Activated CD8-positive, alpha-beta T cell treated with anti-CD3 and anti-CD28 coated beads, Interleukin-2, amount 10 ng/mL, durations not matched to agents 7 days and 5 days (primary cell): Measurements from ENCODE around the gene ANP32B. TPM values are rescaled to one million over a fixed set of nuclear protein-coding genes. Genes with fewer than 3 reads are reported as not detected.
A peak's percentile ranks its signal among the peaks of the same experiment; 100 is the strongest.

Experiments
- ATAC-seq: fragments of 150-1000 bp; cut with Tn5 transposase; one replicate; pipeline ENCODE4 v1.10.0; 2021; ENCODE audit warnings: moderate library complexity
- CTCF ChIA-PET: fragments of 350-600 bp; sonication (Branson Sonifier 250); formaldehyde crosslinking; loops from one replicate; lab custom pipeline; 2021; ENCODE audit warnings: antibody characterized with exemption; lab: Charles Lee
- POLR2A ChIA-PET: fragments of 350-600 bp; sonication (Branson Sonifier 250); formaldehyde crosslinking; loops from one replicate; lab custom pipeline; 2021; ENCODE audit warnings: antibody characterized with exemption; lab: Charles Lee
- DNase-seq: peaks from one replicate; pipeline ENCODE4 v3.0.0-alpha.2; 2020
- H3K27ac Mint-ChIP-seq: one replicate; pipeline ENCODE4 v1.8.0; 2021; ENCODE audit warnings: mild to moderate bottlenecking, mixed read lengths
- H3K27me3 Mint-ChIP-seq: one replicate; pipeline ENCODE4 v1.8.0; 2021; ENCODE audit warnings: low read depth, mixed read lengths
- H3K36me3 Mint-ChIP-seq: one replicate; pipeline ENCODE4 v1.8.0; 2021; ENCODE audit warnings: low read depth, mixed read lengths
- H3K4me1 Mint-ChIP-seq: one replicate; pipeline ENCODE4 v1.8.0; 2021; ENCODE audit warnings: low read depth, mixed read lengths
- H3K4me3 Mint-ChIP-seq: one replicate; pipeline ENCODE4 v1.8.0; 2021; ENCODE audit warnings: mild to moderate bottlenecking, mixed read lengths
- H3K9me3 Mint-ChIP-seq: one replicate; pipeline ENCODE4 v1.8.0; 2022; ENCODE audit warnings: mixed read lengths; ENCODE audit not compliant: insufficient read depth
- total RNA-seq, 2 experiments: library from RNA; stranded (reverse); gene quantifications; one replicate each; pipeline ENCODE4 v1.2.3, GENCODE V29; 2021

ANP32B gene
- total RNA-seq, 2 experiments from 2014 or later = 347 to 354 TPM

DNA sequence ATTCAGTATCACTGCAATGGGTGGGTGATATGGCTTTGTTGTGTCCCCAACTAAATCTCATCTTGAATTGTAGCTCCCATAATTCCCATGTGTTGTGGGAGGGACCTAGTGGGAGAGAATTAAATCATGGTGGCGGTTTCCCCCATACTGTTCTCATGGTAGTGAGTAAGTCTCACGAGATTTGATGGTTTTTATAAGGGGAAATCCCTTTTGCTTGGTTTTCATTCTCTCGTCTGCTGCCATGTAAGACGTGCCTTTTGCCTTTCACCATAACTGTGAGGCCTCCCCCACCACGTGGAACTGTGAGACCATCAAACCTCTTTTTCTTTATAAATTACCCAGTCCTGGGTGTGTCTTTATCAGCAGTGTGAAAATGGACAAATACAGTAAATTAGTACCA, 63.9 kb downstream of the ANP32B start:
- CTCF ChIA-PET = interaction anchor here (1.5 to 4.6 kb wide), 4 partner anchors 11 to 124 kb away, joined by 7 to 45 read pairs (median 26); partner anchors contain the start of genes NANS and TRMO
- peak overlapping the region; percentile 84 for H3K4me3 Mint-ChIP-seq
- DNase-seq (no peak), ATAC-seq (no peak)
- H3K4me1 Mint-ChIP-seq = peaks cover 56% of the 10 kb centered on the region
- H3K36me3 Mint-ChIP-seq = peaks cover 42% of the 10 kb centered on the region
- H3K9me3 Mint-ChIP-seq = peaks cover 5% of the 10 kb centered on the region
- POLR2A ChIA-PET = interaction anchor here (0.6 to 2.0 kb wide), 4 partner anchors 10 to 63 kb away, joined by 3 to 7 read pairs (median 4); partner anchors contain the start of genes ANP32B and NANS
- H3K27ac Mint-ChIP-seq = peak overlapping the region; percentile 14
- H3K27me3 Mint-ChIP-seq = no peaks in the 10 kb centered on the region

DNA sequence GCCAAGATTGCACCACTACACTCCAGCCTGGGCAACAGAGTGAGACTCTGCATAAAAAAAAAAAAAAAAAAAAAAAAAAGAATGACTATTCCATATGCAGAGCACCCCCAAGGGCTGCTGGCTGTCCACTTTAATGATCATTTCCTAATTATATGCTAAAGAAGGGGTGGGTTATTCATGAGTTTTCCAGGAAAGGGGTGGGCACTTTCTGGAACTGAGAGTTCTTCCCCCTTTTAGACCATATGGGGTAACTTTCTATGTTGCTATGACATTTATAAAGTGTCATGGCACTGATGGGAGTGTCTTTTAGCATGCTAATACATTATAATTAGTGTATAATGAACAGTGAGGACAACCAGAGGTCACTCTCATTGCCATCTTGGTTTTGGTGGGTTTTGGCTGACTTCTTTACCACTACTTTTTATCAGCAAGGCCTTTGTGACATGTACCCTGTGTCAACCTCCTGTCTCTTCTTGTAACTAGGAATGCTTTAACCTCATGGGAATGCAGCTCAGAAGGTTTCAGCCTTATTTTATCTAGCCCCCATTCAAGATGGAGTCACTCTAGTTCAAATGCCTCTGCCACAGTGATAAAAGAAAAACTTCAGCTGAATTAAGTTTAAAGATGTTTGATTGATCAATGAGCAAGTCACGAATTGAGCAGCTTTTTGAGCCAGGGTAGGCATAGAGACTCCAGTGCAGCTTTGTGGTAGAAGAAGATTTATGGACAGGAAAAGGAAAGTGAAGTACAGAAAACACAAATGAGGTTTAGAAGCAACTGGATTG, 66.3 kb downstream of the ANP32B start:
- Mint-ChIP-seq H3K27me3 (no peaks in the 10 kb centered on the region), H3K4me3 (no peak overlapping the region), H3K27ac (no peak overlapping the region), H3K36me3 (peaks cover 51% of the 10 kb centered on the region), H3K4me1 (peaks cover 61% of the 10 kb centered on the region), H3K9me3 (peaks cover 5% of the 10 kb centered on the region)
- ATAC-seq (no peak), DNase-seq (no peak)
- ChIA-PET POLR2A (no interaction called here), CTCF (interaction anchor here (0.9 to 6.0 kb wide), 3 partner anchors 14 to 207 kb away, joined by 3 to 25 read pairs (median 4); partner anchors contain the start of genes TBC1D2 and TRMO)

DNA sequence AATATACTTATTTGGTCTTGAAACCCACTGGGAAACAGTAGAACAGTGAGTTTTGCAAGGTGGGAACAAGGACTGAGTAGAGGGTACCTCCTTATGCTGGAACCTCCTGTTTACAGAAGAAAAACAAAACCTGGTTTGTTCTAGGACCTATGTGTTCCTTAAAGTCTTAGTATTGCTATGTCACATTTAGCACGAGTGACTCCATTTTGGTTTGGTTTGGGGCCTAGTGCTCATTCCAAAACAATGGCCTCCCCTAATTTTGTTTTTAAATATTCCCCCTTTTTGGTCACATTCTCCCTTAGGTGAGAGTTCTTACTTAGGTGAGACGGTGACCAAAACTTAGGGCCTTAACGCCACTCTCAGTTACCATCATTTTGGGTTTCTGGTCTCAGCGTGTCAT, 67.2 kb downstream of the ANP32B start:
- Mint-ChIP-seq H3K27ac (no peak overlapping the region), H3K36me3 (peaks cover 47% of the 10 kb centered on the region), H3K27me3 (no peaks in the 10 kb centered on the region), H3K9me3 (no peaks in the 10 kb centered on the region), H3K4me1 (peaks cover 55% of the 10 kb centered on the region), H3K4me3 (no peak overlapping the region)
- DNase-seq = no peak
- ATAC-seq = no peak
- CTCF ChIA-PET = interaction anchor here (0.9 to 6.0 kb wide), 5 partner anchors 15 to 206 kb away, joined by 3 to 25 read pairs (median 4); partner anchors contain the start of genes TBC1D2 and TRMO
- POLR2A ChIA-PET = interaction anchor here (0.5 kb wide), 1 partner anchor 142 kb away, joined by 3 read pairs; no protein-coding TSS in a partner anchor

DNA sequence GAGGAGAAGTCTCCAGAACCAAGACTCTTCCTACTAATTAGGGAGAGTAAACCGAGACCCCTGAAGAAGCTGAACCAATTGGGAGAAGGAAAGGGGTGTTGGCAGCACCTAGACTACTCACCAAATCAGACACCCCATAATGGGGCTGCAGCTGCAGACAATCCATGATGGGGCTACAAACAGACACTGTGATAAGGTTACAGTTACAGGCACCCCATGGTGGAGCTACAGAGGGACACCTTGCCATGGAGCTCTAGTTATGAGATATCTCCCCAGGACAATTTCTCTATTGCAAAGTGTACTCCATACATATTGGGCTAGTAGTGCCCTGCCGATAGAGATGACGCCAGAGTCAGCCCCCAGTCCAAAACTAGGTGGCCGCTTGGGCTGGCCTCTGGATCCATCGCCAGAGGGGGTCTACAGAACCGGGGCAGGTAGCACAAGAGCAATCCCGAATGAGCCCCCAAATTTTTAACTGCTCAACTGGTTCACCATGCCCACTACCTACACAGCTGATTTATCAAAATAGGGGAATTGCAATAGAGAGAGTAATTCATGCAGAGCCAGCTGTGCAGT, 71.3 kb downstream of the ANP32B start:
- Mint-ChIP-seq H3K36me3 (peaks cover 29% of the 10 kb centered on the region), H3K27me3 (no peaks in the 10 kb centered on the region), H3K27ac (no peak overlapping the region), H3K4me3 (no peak overlapping the region), H3K9me3 (no peaks in the 10 kb centered on the region), H3K4me1 (peaks cover 51% of the 10 kb centered on the region)
- CTCF ChIA-PET = interaction anchor here (1.1 to 6.0 kb wide), 3 partner anchors 9 to 131 kb away, joined by 5 to 26 read pairs (median 25); partner anchors contain the start of gene TRMO
- POLR2A ChIA-PET = interaction anchor here (1.4 to 1.9 kb wide), 3 partner anchors 9 to 132 kb away, joined by 3 to 5 read pairs (median 4); partner anchors contain the start of genes ANP32B and TRMO
- no peak for DNase-seq
- ATAC-seq = no peak

DNA sequence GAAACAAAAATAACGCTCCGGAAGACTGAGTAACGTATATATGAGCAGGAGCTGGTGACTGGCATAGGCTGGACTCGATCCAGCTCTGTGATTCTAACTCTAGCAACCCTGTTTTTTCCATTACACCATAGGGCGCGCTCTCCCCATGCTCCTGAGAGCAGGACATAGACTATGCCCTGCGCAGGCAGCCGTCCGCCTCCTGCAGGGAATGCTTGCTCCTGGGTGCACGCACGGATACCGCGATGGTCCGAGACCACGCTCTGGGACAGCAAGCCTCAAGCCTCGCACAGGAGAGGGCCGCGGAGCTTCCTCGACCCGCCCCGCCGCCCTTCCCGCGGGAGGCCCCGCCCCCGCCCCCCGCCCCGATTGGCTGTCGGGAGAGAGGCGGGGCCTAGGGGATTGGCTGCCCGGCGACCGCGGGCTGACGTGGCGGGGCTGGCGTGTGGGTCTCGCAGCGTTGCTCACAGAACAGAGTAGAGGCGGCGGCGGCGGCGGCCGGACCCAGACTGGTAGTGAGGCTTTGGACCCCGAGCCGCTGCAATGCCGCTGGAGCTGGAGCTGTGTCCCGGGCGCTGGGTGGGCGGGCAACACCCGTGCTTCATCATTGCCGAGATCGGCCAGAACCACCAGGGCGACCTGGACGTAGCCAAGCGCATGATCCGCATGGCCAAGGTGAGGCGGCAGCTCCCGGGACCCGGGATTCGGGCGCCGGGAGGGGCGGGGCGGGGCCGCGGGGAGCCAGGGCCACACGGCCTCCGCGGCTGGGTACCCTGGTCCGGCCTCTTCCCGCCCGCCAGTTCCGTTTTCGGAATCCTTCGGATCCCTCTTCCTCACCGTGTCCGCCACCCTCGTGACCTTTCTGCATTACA, 73.4 kb downstream of the ANP32B start, which contains the start of gene NANS:
Gene NANS, plus strand, starts transcription at position 464 of the 869 bp plus-strand sequence. Its CDS starts 77 bp downstream, at position 541.
- peak; percentile 95 for ATAC-seq
- no peaks in the 10 kb centered on the region for H3K9me3 Mint-ChIP-seq
- CTCF ChIA-PET = interaction anchor here (0.9 to 4.8 kb wide), 9 partner anchors 9 to 200 kb away, joined by 3 to 26 read pairs (median 9); partner anchors contain the start of genes TRIM14 and TRMO

DNA sequence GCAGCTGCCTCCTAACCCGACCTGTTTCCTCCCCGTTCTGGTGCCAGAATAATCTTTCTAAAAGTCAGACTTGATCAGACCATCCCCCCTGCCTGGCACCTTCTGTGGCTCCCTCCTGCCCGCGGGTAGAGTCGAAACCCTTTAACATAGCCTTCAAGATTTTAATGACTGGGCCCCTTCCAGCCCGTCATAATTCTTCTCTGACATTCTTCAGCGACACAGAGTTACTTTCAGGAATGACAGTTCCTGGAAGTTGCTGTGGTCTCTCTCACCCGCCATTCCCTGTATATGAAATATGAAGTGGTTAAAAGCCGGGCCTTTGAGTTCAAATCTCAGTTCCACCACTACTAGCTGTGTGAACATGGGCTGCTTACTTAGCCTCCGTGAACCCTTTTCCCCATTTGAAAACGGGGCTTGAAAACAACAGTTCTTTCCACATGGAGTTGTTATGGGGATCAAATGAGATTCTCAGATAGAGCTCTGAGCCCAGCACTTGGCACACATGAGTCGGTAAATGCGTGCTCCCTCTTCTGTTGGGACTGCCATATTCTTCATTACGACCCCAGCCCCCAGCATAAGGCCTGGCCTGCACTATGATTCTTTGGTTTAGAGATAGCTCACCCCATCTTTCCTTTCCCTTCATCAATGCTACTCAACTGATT, 74.1 kb downstream of the ANP32B start:
- ATAC-seq = no peak
- H3K27me3 Mint-ChIP-seq = no peaks in the 10 kb centered on the region
- H3K9me3 Mint-ChIP-seq = no peaks in the 10 kb centered on the region
- H3K4me3 Mint-ChIP-seq = peak overlapping the region; percentile 99
- peak; percentile 64 for DNase-seq
- ChIA-PET POLR2A (interaction anchor here (0.7 to 3.5 kb wide), 11 partner anchors 11 to 199 kb away, joined by 3 to 23 read pairs (median 4); partner anchors contain the start of genes ANP32B, TBC1D2, TRIM14 and TRMO), CTCF (interaction anchor here (0.9 to 4.8 kb wide), 9 partner anchors 10 to 199 kb away, joined by 3 to 26 read pairs (median 5); partner anchors contain the start of genes TRIM14 and TRMO)
- peaks cover 30% of the 10 kb centered on the region for H3K36me3 Mint-ChIP-seq
- H3K27ac Mint-ChIP-seq = peak overlapping the region; percentile 99
- peaks cover 33% of the 10 kb centered on the region for H3K4me1 Mint-ChIP-seq

More for the DNA sequence above, 73.4 kb downstream of the ANP32B start, which contains the start of gene NANS:
- Mint-ChIP-seq H3K4me3 (peak within 1 kb of the TSS; percentile 99), H3K36me3 (peaks cover 31% of the 10 kb centered on the region), H3K27me3 (no peaks in the 10 kb centered on the region), H3K4me1 (peaks cover 39% of the 10 kb centered on the region), H3K27ac (peak within 1 kb of the TSS; percentile 99)
- peak; percentile 95 for DNase-seq
- POLR2A ChIA-PET = interaction anchor here (0.7 to 3.5 kb wide), 14 partner anchors 10 to 200 kb away, joined by 3 to 23 read pairs (median 3); partner anchors contain the start of genes ANP32B, TBC1D2, TRIM14 and TRMO

DNA sequence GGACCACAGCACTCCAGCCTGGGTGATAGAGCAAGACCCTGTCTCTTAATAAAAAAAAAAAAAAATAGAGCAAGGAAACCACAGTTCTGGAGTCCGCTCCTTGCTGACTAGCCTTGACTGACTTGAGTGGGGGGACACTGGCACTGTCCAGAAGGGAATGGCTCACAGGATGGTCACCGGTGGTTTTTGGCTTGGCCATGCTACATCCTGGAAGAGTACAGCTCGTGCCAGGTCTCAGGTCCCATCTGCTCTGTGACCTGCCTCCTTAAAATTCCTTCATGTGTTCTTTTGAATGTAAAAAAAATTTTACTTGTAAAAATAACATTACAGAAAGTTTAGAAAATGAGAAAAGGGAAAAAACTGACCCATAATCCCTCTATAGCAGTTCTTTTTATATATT, 79.0 kb downstream of the ANP32B start:
- ChIA-PET POLR2A (no interaction called here), CTCF (no interaction called here)
- ATAC-seq (no peak), DNase-seq (no peak)
- H3K27me3 Mint-ChIP-seq = no peaks in the 10 kb centered on the region
- no peaks in the 10 kb centered on the region for H3K9me3 Mint-ChIP-seq
- no peak overlapping the region for H3K4me3 Mint-ChIP-seq
- H3K27ac Mint-ChIP-seq = no peak overlapping the region
- peaks cover 54% of the 10 kb centered on the region for H3K36me3 Mint-ChIP-seq
- peaks cover 32% of the 10 kb centered on the region for H3K4me1 Mint-ChIP-seq

DNA sequence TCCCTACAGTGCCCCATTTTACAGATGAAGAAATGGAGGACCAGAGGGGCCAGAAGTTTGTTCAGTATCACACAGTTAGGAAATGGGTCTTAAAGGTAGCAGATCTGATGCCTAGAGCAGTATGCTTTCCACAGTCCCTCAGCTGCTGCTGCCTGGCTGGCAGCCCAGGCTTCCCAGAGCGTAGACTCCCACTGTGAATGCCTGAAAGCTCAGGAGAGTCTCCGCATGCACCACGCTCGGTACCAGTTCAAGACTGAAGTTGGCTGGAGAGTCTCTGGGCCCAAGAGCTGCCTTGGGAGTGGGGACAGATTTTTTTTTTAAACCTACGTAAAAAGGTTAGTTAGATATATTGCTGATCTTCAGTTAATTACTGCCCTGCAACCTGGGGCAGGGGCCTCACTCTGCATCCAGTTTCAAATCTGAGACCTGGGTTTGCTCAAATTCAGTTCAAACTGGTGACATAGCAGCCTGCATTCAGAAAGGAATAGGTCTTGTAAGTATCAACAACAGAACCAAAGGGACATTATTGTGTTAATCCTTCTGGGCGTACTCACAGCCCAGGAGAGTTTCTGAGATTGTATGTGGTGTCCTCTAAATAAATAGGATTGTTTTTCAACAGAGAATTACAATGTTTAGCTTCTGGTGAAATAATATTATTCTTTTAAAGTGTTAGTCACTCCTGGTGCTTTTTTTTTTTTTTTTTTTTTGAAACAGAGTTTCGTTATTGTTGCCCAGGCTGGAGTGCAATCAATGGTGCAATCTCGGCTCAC, 81.7 kb downstream of the ANP32B start:
- H3K36me3 Mint-ChIP-seq = peaks cover 53% of the 10 kb centered on the region
- POLR2A ChIA-PET = interaction anchor here (1.3 kb wide), 1 partner anchor 20 kb away, joined by 3 read pairs; no protein-coding TSS in a partner anchor
- CTCF ChIA-PET = interaction anchor here (0.8 to 1.1 kb wide), 2 partner anchors 9 to 143 kb away, joined by 3 read pairs; partner anchors contain the start of gene TRMO

More for the DNA sequence above, 81.7 kb downstream of the ANP32B start:
- Mint-ChIP-seq H3K4me3 (no peak overlapping the region), H3K9me3 (no peaks in the 10 kb centered on the region), H3K27me3 (no peaks in the 10 kb centered on the region), H3K4me1 (peaks cover 21% of the 10 kb centered on the region), H3K27ac (no peak overlapping the region)
- ATAC-seq (no peak), DNase-seq (no peak)
